Activated CD4-positive, alpha-beta T cell treated with anti-CD3 and anti-CD28 coated beads for 48 hours (primary cell): ENCODE results near the gene ATP5F1B.
A peak's percentile ranks its signal among the peaks of the same experiment; 100 is the strongest.
"Not testable (repeated sequence)": the region's sequence is repeated elsewhere in the genome, so short reads cannot be mapped to it uniquely, and the experiment has no call there.

Experiments
- DNase-seq: peaks from one replicate; pipeline ENCODE4 v3.0.0-alpha.2; 2020

ATP5F1B gene

DNA sequence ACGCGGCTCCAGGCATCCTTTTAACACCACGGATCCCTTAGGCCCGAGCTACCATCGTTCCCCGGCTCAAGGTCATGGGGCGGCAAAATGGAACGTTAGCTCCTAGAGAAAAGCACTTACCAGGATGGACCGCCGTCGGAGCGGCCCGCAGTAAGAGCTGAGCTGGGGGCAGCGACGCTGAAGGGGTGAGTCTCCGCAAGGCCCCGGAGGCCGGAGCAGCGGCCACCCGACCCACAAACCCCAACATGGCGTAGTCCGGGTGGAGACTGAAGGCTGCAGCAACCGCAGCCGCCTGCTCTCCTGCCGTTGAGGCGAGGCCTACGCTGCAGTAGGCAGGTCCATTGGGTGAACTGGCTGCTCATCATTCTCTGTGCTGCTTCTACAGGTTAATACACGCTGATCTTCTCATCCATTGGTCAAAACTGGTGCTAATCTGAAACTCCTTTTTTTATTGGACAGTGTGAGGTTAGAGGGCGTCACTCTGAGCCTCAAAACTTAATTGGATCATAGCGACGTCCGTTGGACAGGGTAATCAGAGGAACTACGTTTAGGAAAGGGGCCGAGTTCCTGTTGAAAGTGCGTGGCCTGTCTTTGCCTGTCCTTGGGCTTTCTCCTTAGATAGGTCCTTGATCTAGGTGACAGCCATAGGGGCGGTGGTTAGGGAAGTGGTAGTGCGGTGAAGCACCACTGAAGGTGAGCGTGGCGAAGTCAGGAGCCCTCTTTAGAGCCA lies at the start of gene ATP5F1B:
Gene ATP5F1B, minus strand, starts transcription at position 268 of the 730 bp plus-strand sequence. Its CDS starts 21 bp downstream, at position 247.
- peak; percentile 93 for DNase-seq

DNA sequence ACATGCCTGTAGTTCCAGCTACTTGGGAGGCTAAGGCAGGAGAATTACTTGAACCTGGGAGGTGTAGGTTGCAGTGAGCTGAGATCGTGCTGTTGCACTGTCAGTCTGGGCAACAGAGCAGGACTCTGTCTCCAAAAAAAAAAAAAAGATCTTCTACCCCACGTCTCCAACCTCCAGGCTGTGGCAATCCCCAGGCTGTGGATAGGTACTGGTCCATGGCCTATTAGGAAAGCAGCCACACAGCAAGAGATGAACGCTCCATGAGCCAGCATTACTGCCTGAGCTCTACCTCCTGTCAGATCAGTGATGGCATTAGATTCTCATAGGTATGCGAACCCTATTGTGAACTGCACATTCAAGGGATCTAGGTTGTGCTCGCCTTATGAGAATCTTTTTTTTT lies 48.4 kb upstream of the ATP5F1B start:
- no peak for DNase-seq

DNA sequence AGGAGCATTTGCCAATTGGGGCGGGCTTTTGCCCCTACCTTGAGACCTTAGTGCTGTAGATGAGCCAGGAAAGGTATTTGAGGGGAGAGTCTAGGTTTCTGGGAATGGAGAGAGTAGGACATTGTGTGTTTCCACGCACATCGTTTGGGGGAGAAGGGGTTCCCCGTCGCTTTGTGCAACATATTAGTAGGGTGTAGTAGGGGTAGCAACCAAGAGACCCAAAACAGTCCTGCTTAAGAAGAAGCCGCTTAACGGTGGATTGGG lies 43.0 kb upstream of the ATP5F1B start:
- no peak for DNase-seq

DNA sequence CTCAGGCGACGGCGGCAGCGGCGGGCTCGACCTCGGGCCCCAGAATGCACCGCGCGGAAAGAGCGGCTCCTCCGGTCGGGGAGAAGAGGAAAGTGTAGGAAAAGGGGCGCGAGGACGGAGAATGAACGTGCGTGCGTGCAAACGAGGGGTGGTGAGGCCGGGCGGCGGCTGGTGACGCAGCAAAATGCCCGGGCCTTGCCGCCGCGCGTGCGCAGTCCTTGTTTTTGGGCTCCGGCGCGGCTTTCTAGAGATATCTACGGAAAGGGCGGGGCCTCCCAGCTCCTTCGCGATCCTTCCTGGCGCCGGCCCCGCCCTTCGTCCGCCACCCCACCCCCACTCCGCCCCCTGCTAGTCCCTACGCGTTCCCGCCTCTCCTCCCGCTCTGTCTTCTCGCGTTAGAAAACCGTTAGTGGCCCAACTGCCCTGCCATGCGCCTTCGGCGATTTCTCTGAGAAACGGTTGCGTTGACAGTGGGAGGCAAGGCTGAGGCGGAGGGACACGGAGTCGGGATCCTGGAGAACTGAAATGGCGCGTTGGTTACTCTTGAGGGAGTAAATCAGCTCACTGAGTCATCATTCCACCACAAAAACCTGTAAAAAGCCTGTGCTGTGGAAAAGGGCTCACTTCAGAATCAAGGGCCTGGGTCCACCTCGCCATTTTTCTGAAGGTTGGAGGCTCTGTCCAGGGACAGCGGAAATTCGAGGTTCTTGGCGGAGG lies 42.5 kb upstream of the ATP5F1B start, which contains the start of gene PTGES3:
Gene PTGES3, minus strand, starts transcription at position 156 of the 717 bp plus-strand sequence. CDS start 285 bp downstream, outside the sequence.
- DNase-seq = peak; percentile 99

DNA sequence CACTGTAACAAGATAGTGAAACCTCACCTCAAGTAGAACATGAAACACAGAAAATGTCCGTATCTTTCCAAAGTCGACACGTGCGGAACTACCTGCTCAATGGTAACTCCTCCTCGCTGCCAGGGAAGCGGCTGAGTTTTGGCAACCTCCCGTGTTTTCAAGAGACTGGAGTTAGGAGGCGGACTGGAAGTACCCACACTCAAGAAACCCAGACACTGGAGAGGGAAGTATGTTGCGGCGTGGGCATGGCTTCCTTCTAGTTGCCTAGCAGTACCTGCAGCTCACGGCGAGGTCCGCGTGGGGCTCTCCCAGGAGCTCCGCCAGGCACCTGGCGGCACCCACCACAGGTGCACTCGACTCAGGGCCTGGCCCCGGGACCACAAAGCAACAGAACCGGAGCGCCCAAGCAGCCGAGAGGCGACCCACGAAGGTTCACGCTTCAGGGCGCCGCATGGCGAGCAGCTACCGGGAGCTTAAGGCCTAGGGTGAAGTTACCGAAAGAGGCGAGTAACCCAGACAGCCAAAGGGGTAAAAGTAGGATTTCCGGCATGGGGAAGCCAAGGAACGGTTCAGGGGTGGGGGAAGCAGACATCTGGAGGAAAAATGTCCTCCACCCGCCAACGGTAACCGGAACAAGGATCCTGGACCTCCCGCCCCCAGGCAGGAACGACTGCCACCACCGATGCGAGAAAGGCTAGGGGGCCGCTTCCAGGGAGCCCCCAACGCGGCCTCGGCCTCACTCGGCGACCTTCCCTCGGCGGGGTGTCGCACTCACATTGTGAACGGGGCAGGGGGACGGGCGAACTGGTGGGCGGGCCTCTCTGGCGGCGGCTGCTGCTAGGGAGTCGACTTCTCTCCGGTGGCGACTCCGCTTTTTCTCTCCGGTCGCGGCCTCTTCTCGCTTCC lies 41.7 kb upstream of the ATP5F1B start:
- peak; percentile 67 for DNase-seq

DNA sequence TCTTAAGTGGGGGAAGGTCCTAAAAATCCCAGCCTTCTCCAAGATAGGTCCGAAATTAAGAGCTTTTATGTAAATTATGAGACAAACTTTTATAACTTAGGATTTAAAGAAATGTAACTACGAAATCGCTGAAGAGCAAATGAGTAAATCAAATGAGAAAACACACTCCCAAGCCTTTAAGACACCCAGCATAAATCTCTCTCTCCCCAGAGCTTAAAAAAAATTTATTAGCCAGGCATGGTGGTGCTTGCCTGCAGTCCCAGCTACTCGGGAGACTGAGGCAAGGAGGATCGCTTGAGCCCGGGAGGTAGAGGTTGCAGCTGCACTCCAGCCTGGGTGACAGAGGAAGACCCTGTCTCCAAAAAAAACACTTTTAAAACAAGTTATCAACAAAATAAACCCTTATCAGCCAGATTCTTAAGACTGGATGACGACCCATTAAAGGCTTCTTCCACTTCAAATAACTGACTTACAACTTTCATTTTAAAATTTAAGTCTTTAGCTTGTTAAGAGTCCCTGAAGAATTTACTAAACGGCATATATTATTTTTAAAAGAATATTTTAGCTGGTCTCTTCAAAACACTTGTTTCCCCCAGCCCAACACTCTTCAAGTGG lies 39.1 kb upstream of the ATP5F1B start:
- DNase-seq = no peak

DNA sequence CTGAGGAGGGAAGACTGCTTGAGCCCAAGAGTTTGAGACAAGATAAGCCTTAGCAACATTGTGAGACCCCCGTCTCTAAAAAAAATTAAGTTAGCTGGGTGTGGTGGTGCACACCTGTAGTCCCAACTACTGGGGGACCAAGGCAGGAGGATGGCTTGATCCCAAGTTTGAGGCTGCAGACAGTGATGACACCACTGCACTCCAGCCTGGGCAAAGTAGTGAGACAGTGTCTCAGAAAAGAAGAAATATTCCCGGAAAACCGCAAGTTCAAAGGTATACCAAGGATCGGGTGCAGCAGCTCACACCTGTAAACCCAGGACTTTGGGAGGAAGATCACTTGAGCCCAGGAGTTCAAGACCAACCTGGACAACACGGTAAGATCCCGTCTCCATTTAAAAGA lies 36.5 kb upstream of the ATP5F1B start:
- DNase-seq = no peak

DNA sequence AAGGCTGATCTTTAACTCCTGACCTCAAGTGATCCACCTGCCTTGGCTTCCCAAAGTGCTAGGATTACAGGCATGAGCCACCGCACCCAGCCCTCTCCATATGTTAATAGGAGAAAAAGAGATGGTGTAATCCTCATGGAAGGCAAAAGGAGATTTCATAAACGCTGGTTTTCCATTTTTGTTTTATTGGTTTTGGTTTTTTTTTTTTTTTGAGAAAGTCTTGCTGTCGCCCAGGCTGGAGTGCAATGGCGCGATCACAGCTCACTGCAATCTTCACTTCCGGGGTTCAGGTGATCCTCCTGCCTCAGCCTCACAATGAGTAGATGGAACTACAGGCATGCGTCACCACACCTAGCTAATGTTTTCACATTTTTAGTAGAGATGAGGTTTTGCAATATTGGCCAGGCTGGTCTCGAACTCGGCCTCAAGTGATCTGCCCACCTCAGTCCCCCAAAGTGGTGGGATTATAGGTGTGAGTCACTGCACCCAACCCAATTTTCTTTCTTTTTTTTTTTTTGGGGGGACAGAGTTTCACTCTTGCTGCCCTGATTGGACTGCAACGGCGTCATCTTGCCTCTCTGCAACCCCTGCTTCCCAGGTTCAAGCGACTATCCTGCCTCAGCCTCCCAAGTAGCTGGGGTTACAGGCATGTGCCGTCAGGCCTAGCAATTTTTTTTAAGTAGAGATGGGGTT lies 34.2 kb upstream of the ATP5F1B start:
- DNase-seq = no peak

DNA sequence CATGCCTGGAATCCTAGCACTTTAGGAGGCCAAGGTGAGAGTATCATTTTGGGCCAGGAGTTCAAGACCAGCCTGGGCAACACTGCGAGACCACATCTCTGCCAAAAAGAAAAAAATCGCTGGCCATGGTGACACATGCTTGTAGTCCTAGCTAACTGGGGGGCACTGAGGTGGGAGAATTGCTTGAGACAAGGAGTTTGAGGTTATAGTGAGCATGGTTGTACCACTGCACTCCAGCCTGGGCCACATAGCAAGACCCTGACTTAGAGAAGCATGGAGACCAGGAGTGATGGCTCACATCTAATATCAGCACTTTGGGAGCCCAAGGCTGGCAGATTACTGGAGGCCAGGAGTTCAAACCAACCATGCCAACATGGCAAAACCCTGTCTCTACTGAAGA lies 33.1 kb upstream of the ATP5F1B start:
- DNase-seq = no peak

DNA sequence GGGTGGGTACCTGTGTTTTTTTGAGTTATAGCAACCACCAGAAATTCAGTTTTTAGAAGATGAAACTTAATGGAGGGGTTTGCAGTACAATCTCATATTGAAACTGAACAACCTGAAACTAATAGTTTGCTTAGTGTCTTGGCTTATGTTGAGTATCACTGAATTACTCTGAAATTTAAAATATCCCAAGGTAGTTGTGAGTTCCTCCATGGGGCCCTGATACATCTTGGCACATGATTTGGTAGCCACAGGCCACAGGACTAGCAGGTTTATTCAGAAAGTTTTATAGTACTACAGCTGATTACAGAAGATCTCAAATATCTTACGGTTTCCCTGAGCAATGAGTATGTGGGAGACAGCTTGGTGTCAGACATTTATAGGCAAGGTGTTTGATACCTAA lies 31.9 kb upstream of the ATP5F1B start:
- DNase-seq = peak; percentile 48

DNA sequence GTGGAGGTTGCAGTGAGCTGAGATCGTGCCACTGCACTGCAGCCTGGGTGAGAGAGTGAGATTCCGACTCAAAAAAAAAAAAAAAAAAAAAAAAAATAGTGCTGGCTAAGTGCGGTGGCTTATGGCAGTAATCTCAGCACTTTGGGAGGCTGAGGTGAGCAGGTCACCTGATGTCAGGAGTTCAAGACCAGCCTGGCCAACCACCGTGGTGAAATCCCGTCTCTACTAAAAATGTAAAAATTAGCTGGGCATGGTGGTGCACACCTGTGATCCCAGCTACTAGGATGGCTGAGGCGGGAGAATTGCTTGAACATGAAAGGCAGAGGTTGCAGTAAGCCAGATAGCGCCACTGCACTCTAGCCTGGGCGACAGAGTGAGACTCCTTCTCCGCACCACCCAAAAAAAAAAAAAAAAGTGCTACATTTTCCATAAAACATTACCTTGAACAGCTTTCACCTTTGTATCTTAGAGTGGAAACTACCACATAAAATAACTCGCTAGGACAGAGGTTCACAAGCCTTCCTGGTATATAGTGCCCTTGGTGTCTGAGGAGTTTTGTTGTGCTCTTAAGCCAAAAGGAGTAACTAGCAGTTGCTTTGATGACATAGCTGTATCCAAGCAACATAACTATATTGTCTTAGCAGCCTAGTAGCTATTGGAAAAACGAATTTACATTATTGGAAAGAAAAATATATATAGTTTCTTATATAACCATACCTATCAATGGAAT lies 31.2 kb upstream of the ATP5F1B start:
- no peak for DNase-seq

DNA sequence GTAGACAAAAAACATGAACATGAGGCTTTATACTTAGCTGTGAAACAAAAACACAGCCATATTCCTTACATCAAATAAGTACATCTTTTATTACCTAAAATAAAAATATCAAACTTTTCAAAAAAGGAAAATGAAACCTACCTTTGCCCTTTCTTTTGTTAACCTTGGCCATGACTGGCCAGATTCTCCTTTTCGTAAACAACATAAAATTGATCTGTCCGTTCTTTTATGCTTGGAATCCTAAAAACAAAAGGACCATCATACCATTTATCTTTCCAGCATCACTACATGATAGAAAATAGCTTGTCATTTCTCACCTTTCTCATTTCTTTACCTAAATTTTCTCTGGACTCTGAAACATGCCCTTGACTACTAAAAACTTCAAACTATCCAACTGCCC lies 25.8 kb upstream of the ATP5F1B start:
- DNase-seq = no peak

DNA sequence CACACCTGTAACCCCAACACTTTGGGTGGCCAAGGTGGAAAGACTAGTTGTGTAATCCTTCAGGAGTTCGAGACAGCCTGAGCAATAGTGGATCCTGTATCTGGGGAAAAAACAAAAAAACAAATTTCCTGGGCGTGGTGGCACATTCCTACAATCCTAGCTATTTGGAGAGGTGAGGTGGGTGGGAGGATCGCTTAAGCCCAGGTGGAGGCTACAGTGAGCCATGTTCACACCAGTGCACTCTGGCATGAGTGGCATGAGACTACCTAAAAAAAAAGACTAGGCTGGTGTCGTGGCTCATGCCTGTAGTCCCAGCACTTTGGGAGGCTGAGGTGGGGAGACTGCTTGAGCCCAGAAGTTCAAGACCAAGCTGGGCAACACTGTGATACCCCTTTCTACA lies 25.1 kb upstream of the ATP5F1B start:
- no peak for DNase-seq

DNA sequence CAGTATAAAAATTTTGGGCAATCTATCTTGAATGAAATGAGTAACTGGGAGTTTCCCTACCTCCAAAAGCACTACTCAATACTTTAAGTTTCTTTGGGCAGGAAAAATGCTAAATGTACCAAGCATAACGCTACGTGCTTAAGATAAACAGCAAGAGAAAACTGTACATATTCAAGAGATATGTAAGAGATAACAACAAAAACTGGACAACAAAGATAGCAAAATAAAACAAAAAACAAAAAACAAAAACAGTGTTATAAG lies 22.3 kb upstream of the ATP5F1B start:
- no peak for DNase-seq

DNA sequence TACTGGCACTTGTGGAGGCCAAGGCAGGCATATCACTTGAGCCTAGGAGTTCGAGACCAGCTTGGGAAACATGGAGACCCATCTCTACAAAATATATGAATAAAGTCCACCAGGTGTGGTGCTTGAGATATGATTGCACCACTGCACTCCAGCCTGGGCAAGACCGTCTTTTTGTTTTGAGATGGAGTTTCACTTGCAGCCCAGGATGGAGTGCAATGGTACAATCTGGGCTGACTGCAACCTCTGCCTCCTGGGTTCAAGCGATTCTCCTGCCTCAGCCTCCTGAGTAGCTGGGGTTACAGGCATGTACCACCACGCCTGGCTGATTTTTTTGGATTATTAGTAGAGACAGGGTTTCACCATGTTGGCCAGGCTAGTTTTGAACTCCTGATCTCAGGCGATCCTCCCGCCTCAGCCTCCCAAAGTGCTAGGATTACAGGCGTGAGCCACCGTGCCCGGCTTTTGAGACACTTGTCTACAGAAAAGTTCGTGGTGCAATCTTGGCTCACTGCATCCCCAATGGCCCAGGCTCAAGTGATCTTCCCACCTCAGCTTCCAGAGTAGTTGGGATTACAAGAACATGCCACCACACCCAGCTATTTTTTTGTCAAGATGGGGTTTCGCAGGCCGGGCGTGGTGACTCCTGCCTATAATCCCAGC lies 16.3 kb upstream of the ATP5F1B start:
- no peak for DNase-seq

DNA sequence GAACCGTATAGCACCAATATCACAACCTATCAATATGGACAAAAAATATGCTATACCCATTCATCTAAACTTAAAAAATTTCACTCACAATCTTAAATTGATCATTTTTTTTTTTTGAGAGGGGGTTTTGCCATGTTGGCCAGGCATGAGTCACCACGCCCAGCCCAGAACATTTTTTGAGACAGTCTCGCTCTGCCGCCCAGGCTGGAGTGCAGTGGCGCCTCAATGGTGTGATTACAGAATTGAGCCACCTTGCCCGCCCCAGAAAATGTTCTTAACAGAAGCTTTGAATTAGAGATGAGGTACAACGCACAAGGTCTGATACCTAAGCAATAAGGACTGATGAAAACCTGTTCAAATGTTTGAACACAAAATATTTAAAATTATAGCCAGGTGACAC lies 15.8 kb upstream of the ATP5F1B start:
- no peak for DNase-seq

DNA sequence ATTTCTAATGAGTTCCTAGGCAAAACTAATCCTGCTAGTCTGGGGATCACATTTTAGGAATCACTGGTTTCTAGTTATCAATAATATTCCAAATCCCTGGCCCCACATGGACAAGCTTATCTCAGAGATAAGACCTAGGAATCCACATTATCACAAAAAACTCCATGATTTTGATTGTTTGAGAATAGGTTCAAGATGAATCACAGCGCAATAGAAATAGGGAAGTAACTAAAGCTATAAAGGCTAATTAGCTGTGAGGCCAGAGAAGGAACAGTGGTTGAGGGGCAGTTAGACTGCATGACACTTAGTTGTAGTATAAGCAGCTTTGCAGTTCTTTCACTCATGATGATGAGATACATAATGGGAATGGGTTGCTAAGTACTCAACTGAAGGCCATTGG lies 13.1 kb upstream of the ATP5F1B start:
- DNase-seq = no peak

DNA sequence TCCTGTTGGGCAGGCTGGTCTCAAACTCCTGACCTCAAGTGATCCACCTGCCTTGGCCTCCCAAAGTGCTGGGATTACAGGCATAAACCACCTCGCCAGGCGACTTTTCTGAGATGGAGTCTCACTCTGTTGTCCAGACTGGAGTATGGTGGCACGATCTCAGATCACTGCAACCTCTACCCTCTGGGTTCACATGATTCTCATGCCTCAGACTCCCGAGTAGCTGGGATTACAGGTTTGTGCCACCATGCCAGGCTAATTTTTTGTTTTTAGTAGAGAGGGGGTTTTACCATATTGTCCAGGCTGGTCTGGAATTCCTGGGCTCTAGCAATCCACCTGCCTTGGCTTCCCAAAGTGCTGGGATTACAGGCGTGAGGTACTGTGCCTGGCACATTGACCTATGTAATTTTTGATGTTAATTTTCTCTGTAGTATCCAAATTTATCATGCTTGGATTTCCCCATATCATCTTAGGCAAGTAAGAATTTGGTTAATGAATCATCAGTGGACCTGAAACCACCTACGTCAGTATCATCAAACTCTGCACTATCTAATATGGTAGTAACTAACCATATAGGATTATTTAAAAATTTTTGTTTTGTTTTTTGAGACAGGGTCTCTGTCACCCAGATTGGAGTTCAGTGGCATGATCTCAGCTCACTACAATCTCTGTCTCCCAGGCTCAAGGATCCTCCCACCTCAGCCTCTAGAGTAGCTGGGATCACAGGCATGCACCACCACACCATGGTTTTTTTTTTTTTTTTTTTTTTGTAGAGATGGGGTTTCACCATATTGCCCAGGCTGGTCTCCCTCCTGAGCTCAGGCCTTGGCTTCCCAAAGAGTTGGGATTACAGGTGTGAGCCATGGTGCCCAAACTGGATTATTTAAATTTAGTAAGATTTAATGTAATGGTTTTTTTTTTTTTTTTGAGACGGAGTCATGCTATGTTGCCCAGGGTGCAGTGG lies 11.9 kb upstream of the ATP5F1B start:
- DNase-seq = no peak

DNA sequence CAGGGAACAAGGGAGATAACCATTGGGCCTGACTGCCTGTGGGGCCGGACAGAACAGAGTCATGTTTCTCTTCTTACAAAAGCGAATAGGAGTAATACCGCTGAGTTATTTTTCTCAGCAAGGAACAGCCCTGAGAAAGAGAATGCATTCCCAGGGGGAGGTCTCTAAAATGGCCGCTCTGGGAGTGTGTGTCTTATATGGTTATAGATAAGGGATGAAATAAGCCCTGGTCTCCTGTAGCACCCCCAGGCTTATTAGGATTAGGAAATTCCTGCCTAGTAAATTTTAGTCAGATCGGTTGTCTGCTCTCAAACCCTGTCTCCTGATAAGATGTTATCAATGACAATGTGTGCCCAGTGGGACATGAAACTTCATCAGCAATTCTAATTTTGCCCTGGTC lies 8.0 kb upstream of the ATP5F1B start:
- DNase-seq = not testable (repeated sequence)

DNA sequence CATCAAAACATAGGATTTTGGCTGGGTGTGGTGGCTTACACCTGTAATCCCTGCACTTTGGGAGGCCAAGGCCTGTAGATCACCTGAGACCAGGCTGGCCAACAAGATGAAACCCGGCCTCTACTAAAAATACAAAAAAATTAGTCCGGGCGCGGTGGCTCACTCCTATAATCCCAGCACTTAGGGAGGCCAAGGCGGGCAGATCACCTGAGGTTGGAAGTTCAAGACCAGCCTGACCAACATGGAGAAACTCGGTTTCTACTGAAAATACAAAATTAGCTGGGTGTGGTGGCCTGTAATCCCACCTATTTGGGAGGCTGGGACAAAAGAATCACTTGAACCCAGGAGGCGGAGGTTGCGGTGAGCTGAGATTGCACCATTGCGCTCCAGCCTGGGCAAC lies 2.2 kb upstream of the ATP5F1B start:
- DNase-seq = not testable (repeated sequence)
